GM10248 (cell line): ENCODE results near the gene SHISA2.
A peak's percentile ranks its signal among the peaks of the same experiment; 100 is the strongest.

Experiments used
- CTCF ChIA-PET: fragments of 300-600 bp; sonication (Branson Sonifier 250); formaldehyde crosslinking; extraction: SDS; loops from one replicate; lab custom pipeline; 2021; ENCODE audit warnings: antibody characterized with exemption; lab: Yijun Ruan, JAX
- POLR2A ChIA-PET: fragments of 350-650 bp; sonication (Branson Sonifier 250); formaldehyde crosslinking; extraction: SDS; loops from one replicate; lab custom pipeline; 2020; ENCODE audit warnings: antibody characterized with exemption; lab: Yijun Ruan, JAX
- DNase-seq: peaks from one replicate; pipeline ENCODE4 v3.0.0; 2012; ENCODE audit errors: extremely low spot score
- TF ChIP-seq, protein P1 (sequence below): IDR thresholded peaks from 2 replicates; pipeline ENCODE4 v1.5.1; 2012; ENCODE audit warnings: mild to moderate bottlenecking, low read depth; ENCODE audit errors: extremely low read depth, missing control alignments, control extremely low read depth

SHISA2 gene

DNA sequence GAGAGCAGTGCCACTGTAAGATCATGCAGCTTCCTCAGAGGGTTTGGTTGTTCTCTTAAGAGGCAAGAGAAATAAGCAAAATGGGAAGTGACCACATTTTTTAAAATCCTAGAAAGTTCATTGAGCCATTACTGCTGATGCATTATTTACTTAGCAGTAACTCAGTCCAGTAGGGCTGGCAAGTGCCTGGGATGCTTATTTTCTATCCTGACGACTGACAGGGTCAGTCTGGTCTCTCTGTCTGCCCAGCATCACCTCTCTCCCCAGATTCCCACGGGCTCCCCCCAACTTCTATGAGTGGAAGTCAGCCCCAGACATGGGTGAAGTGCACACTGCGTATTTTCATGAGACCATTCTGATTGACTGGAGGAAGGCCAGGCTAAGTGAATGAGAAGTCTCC is 10.4 kb downstream of the SHISA2 start:
- no peak for DNase-seq
- TF ChIP-seq, protein P1, sequence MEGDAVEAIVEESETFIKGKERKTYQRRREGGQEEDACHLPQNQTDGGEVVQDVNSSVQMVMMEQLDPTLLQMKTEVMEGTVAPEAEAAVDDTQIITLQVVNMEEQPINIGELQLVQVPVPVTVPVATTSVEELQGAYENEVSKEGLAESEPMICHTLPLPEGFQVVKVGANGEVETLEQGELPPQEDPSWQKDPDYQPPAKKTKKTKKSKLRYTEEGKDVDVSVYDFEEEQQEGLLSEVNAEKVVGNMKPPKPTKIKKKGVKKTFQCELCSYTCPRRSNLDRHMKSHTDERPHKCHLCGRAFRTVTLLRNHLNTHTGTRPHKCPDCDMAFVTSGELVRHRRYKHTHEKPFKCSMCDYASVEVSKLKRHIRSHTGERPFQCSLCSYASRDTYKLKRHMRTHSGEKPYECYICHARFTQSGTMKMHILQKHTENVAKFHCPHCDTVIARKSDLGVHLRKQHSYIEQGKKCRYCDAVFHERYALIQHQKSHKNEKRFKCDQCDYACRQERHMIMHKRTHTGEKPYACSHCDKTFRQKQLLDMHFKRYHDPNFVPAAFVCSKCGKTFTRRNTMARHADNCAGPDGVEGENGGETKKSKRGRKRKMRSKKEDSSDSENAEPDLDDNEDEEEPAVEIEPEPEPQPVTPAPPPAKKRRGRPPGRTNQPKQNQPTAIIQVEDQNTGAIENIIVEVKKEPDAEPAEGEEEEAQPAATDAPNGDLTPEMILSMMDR: no peak
- CTCF ChIA-PET: interaction anchor here (1.2 kb wide), 1 partner anchor 19 kb away, joined by 4 read pairs; no protein-coding TSS in a partner anchor
- POLR2A ChIA-PET: no interaction called here

DNA sequence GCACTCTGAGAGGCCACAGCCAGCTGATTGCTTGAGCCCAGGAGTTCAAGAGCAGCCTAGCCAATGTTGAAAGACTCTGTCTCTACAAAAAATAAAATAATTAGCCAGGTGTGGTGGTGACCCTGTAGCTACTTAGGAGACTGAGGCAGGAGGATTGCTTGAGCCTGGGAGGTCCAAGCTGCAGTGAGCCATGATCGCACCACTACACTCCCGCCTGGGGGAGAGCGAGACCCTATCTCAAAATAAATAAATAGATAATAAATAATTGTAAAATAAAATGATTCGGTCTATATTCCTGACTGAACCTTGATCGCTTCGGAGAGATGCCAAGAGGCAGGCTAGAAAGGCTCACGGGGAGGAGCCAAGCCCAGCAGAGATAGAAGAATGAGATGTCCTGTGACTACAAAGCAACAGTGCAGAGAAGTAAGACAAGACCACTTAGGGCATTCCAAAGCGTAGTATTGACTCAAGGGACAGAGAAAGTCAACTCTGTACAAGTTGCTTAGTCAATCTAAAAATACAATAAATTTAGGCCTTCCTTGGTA is 12.8 kb downstream of the SHISA2 start:
- ChIA-PET POLR2A (no interaction called here), CTCF (no interaction called here)
- TF ChIP-seq, protein P1: no peak
- no peak for DNase-seq

GRCh38 chr13:26037302-26037701 is 14.5 kb downstream of the SHISA2 start:
- ChIA-PET CTCF (interaction anchor here (1.5 kb wide), 1 partner anchor 29 kb away, joined by 3 read pairs; no protein-coding TSS in a partner anchor), POLR2A (no interaction called here)
- no peak for DNase-seq
- TF ChIP-seq, protein P1: peak; percentile 6

- DNase-seq: no peak
- POLR2A ChIA-PET: no interaction called here
- TF ChIP-seq, protein P1: no peak
- CTCF ChIA-PET: interaction anchor here (1.5 kb wide), 1 partner anchor 29 kb away, joined by 3 read pairs; no protein-coding TSS in a partner anchor
Observed at GRCh38 chr13:26036383-26036782, 15.4 kb downstream of the SHISA2 start.

GRCh38 chr13:26034018-26034417 is 17.8 kb downstream of the SHISA2 start:
- TF ChIP-seq, protein P1: no peak

GRCh38 chr13:26030331-26030730 is 21.5 kb downstream of the SHISA2 start:
- TF ChIP-seq, protein P1: no peak
- ChIA-PET CTCF (interaction anchor here (1.6 kb wide), 1 partner anchor 13 kb away, joined by 5 read pairs; no protein-coding TSS in a partner anchor), POLR2A (no interaction called here)
- DNase-seq: no peak

More at GRCh38 chr13:26034018-26034417, 17.8 kb downstream of the SHISA2 start:
- ChIA-PET POLR2A (no interaction called here), CTCF (no interaction called here)
- no peak for DNase-seq
